Activated CD8-positive, alpha-beta memory T cell treated with anti-CD3 and anti-CD28 coated beads, Interleukin-2, amount 10 ng/mL, durations not matched to agents 7 days and 5 days (primary cell): ENCODE results near the gene CSNK1D. TPM values are rescaled to one million over a fixed set of nuclear protein-coding genes. Genes with fewer than 3 reads are reported as not detected.

Source experiments
- ATAC-seq: fragments of 150-1000 bp; cut with Tn5 transposase; one replicate; pipeline ENCODE4 v1.10.0; 2021; ENCODE audit warnings: moderate library complexity
- CTCF ChIA-PET: fragments of 350-600 bp; sonication (Branson Sonifier 250); formaldehyde crosslinking; loops from one replicate; lab custom pipeline; 2021; ENCODE audit warnings: antibody characterized with exemption; lab: Charles Lee
- DNase-seq: peaks from one replicate; pipeline ENCODE4 v3.0.0-alpha.2; 2020
- H3K27ac Mint-ChIP-seq: one replicate; pipeline ENCODE4 v1.8.0; 2021; ENCODE audit warnings: mild to moderate bottlenecking, mixed read lengths
- H3K27me3 Mint-ChIP-seq: one replicate; pipeline ENCODE4 v1.8.0; 2021; ENCODE audit warnings: mixed read lengths
- H3K36me3 Mint-ChIP-seq: one replicate; pipeline ENCODE4 v1.8.0; 2021; ENCODE audit warnings: mild to moderate bottlenecking, mixed read lengths
- H3K4me1 Mint-ChIP-seq: one replicate; pipeline ENCODE4 v1.8.0; 2021; ENCODE audit warnings: mixed read lengths
- H3K4me3 Mint-ChIP-seq: one replicate; pipeline ENCODE4 v1.8.0; 2021; ENCODE audit warnings: mild to moderate bottlenecking, moderate library complexity, mixed read lengths
- H3K9me3 Mint-ChIP-seq: one replicate; pipeline ENCODE4 v1.8.0; 2022; ENCODE audit warnings: low read depth, mixed read lengths
- total RNA-seq, 2 experiments: library from RNA; stranded (reverse); gene quantifications; one replicate each; pipeline ENCODE4 v1.2.3, GENCODE V29; 2021

The CSNK1D gene
- total RNA-seq, 2 experiments from 2014 or later, result 120 to 139 TPM

GRCh38 chr17:82282239-82283207, 9.0 kb upstream of the CSNK1D start:
- H3K27ac Mint-ChIP-seq, result no peak overlapping the region
- no peak overlapping the region for H3K4me3 Mint-ChIP-seq
- ATAC-seq (no peak), DNase-seq (no peak)
- peaks cover 35% of the 10 kb centered on the region for H3K4me1 Mint-ChIP-seq
- no peaks in the 10 kb centered on the region for H3K27me3 Mint-ChIP-seq
- CTCF ChIA-PET, result interaction anchor here (1.0 to 2.0 kb wide), 7 partner anchors 7 to 48 kb away, joined by 3 to 7 read pairs (median 4); no protein-coding TSS in a partner anchor
- H3K9me3 Mint-ChIP-seq, result no peaks in the 10 kb centered on the region
- no peaks in the 10 kb centered on the region for H3K36me3 Mint-ChIP-seq

DNA sequence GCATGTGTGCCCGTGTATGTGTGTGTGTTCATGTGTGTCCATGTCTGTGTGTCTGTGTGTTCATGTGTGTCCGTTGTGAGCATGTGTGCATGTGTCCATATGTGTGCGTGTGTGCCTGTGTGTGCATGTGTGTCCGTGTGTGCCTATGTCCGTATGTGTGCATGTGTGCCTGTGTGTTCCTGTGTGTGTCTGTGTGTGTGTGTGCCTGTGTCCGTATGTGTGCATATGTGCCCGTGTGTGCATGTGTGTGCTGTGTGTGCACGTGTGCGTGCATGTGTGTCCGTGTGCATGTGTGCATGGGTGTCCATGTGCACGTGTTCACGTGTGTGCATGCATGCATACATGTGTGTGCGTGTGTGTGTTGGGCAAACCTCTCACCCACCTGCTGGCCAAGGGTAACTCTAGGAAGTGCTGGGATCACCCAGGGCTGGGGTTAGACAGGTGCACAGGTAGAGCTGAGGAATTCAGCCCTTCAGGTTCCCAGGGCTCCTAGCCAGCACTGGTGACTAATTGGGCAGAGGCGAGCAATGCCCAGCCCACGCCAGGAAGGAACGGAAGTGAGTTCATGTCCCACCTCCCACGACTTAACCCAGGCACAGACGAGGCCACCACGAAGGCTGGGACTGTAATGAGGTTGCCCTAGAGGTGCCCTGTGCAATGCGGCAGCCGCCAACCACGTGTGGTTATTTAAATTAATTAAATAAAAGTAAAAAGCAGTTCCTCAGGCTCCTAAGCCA, 8.2 kb upstream of the CSNK1D start:
- H3K27me3 Mint-ChIP-seq, result no peaks in the 10 kb centered on the region
- CTCF ChIA-PET, result interaction anchor here (0.6 to 2.1 kb wide), 7 partner anchors 16 to 123 kb away, joined by 3 to 7 read pairs (median 4); partner anchors contain the start of gene CD7
- H3K36me3 Mint-ChIP-seq, result no peaks in the 10 kb centered on the region
- H3K9me3 Mint-ChIP-seq, result no peaks in the 10 kb centered on the region
- peaks cover 35% of the 10 kb centered on the region for H3K4me1 Mint-ChIP-seq
- ATAC-seq (peak; percentile 61), DNase-seq (peak; percentile 65)
- no peak overlapping the region for H3K27ac Mint-ChIP-seq
- no peak overlapping the region for H3K4me3 Mint-ChIP-seq

GRCh38 chr17:82281076-82281475, 7.6 kb upstream of the CSNK1D start:
- H3K27ac Mint-ChIP-seq, result peak overlapping the region; percentile 6
- H3K9me3 Mint-ChIP-seq, result no peaks in the 10 kb centered on the region
- no peak overlapping the region for H3K4me3 Mint-ChIP-seq
- peak; percentile 63 for DNase-seq
- peak; percentile 48 for ATAC-seq
- peaks cover 35% of the 10 kb centered on the region for H3K4me1 Mint-ChIP-seq
- no peaks in the 10 kb centered on the region for H3K36me3 Mint-ChIP-seq
- CTCF ChIA-PET, result interaction anchor here (0.6 to 2.1 kb wide), 7 partner anchors 19 to 123 kb away, joined by 3 to 7 read pairs (median 4); partner anchors contain the start of gene CD7
- no peaks in the 10 kb centered on the region for H3K27me3 Mint-ChIP-seq

- H3K4me1 Mint-ChIP-seq, result peaks cover 35% of the 10 kb centered on the region
- H3K27ac Mint-ChIP-seq, result peak overlapping the region; percentile 6
- ATAC-seq (no peak), DNase-seq (no peak)
- no peaks in the 10 kb centered on the region for H3K9me3 Mint-ChIP-seq
- no peak overlapping the region for H3K4me3 Mint-ChIP-seq
- H3K27me3 Mint-ChIP-seq, result no peaks in the 10 kb centered on the region
- CTCF ChIA-PET, result interaction anchor here (0.6 to 2.1 kb wide), 6 partner anchors 19 to 136 kb away, joined by 3 to 7 read pairs (median 4); partner anchors contain the start of gene CD7
- no peaks in the 10 kb centered on the region for H3K36me3 Mint-ChIP-seq
Observed at GRCh38 chr17:82280537-82280936, 7.0 kb upstream of the CSNK1D start.

DNA sequence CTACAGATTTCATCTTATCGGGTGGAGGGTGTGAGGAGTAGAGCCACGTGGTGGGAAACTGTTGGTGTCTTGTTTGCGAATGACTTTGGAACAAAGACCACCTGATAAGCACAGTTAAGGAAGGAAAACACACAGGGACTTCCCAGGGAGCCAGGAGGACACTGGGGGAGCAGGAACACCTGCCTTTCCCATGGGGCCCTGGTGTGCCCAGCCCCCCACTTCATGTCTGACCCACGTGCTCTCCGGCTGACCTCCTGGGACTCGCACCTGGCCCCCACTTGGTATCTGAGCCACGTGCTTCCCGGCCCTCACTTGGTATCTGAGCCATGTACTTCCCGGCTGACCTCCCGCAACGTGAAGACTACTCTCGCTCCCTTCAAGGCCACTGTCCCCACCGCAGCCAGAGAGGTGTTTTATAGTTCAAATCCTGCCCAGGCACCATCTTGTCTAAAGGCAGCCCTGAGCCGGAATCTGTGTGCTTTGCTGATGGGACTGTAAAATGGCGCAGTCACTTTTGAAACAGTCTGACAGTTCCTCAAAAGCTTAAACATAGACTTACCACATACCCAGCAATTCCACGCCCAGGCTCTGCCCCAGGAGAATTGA, 5.4 kb upstream of the CSNK1D start:
- no peaks in the 10 kb centered on the region for H3K36me3 Mint-ChIP-seq
- peaks cover 35% of the 10 kb centered on the region for H3K4me1 Mint-ChIP-seq
- CTCF ChIA-PET, result no interaction called here
- no peak overlapping the region for H3K27ac Mint-ChIP-seq
- H3K27me3 Mint-ChIP-seq, result no peaks in the 10 kb centered on the region
- H3K4me3 Mint-ChIP-seq, result no peak overlapping the region
- ATAC-seq (no peak), DNase-seq (no peak)
- no peaks in the 10 kb centered on the region for H3K9me3 Mint-ChIP-seq

- Mint-ChIP-seq H3K4me3 (no peak overlapping the region), H3K36me3 (no peaks in the 10 kb centered on the region), H3K27me3 (no peaks in the 10 kb centered on the region), H3K9me3 (no peaks in the 10 kb centered on the region), H3K4me1 (peaks cover 29% of the 10 kb centered on the region), H3K27ac (no peak overlapping the region)
- ATAC-seq (no peak), DNase-seq (no peak)
- CTCF ChIA-PET, result no interaction called here
Observed at GRCh38 chr17:82278308-82278707, 4.8 kb upstream of the CSNK1D start.

- ATAC-seq, result no peak
- Mint-ChIP-seq H3K4me3 (no peak overlapping the region), H3K27me3 (no peaks in the 10 kb centered on the region), H3K4me1 (peaks cover 24% of the 10 kb centered on the region), H3K27ac (no peak overlapping the region), H3K9me3 (no peaks in the 10 kb centered on the region), H3K36me3 (no peaks in the 10 kb centered on the region)
- DNase-seq, result no peak
- CTCF ChIA-PET, result no interaction called here
Observed at GRCh38 chr17:82277851-82278250, 4.4 kb upstream of the CSNK1D start.

GRCh38 chr17:82276938-82277337, 3.4 kb upstream of the CSNK1D start:
- no peak for ATAC-seq
- Mint-ChIP-seq H3K9me3 (no peaks in the 10 kb centered on the region), H3K36me3 (peaks cover 6% of the 10 kb centered on the region), H3K27ac (no peak overlapping the region), H3K4me1 (peaks cover 22% of the 10 kb centered on the region), H3K27me3 (no peaks in the 10 kb centered on the region), H3K4me3 (no peak overlapping the region)
- CTCF ChIA-PET, result no interaction called here
- DNase-seq, result no peak

DNA sequence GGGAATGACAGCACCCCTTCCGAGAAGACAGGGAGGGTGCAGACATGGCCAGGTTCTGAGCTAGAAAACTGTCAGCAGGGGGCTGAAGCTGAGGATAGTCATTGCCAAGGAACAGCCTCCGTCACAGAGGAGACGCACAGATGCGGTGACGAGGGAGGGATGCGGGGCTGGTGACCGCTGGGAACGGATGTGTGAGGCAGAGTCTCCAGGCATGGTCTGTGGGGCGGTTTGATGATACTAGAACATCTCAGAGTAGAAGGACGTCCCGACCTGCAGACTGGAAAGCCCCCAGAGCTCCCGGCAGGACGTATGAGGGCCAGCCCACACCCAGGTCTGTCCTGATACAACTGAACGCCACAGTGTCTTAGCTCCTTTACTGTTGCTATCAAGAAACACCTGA, 1.8 kb upstream of the CSNK1D start:
- Mint-ChIP-seq H3K9me3 (no peaks in the 10 kb centered on the region), H3K27ac (no peak overlapping the region), H3K27me3 (no peaks in the 10 kb centered on the region), H3K4me1 (peaks cover 21% of the 10 kb centered on the region), H3K36me3 (peaks cover 17% of the 10 kb centered on the region), H3K4me3 (no peak overlapping the region)
- no peak for ATAC-seq
- CTCF ChIA-PET, result interaction anchor here (0.7 to 1.7 kb wide), 3 partner anchors 8 to 63 kb away, joined by 3 to 5 read pairs (median 4); no protein-coding TSS in a partner anchor
- DNase-seq, result no peak

DNA sequence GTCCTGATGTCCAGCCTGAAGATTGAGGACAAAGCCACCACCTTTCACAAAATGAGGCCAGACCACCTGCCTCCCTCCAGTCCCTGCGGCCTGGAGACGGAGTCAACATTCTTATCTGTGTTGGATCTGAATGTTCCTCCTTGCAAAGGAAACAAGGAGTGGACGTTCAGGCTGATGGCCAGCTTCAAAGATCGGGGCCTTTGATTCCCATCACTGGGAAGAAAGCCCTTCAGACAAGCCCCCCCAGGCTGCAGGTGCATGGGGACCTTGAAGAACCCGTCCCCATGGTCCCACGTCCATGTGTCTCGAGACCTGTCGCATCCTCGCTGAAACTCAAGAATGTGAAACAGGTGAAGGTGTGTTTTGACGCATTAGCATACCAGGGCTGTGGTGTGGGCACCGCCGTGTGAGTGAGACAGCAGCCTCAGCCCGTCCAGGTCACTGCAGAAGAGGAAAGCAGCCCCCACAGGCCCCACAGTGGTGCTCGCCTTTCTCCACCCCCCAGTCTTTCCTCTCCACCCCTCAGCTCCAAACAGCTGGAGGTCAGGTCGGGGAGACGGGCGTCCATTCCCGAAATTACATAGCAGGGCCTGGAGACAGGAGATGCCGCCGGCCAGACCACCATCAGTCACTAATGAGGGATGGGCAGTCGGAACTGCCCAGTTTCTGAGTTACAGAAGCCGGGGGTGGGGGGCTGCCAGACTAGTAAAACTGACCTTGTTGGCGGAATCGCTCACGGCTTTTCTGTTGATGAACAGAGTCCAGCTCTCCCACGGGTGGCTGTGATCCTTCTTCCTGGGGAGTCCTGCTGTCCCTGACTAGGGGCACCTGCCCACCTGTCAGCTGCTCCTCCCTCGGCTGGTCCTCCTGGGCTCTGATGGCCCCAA, 877 bp upstream of the CSNK1D start:
- ATAC-seq, result no peak
- Mint-ChIP-seq H3K36me3 (peaks cover 21% of the 10 kb centered on the region), H3K27me3 (no peaks in the 10 kb centered on the region), H3K27ac (peak overlapping the region; percentile 33), H3K4me3 (peak overlapping the region; percentile 78), H3K4me1 (peaks cover 31% of the 10 kb centered on the region), H3K9me3 (no peaks in the 10 kb centered on the region)
- CTCF ChIA-PET, result interaction anchor here (0.8 to 2.1 kb wide), 6 partner anchors 18 to 143 kb away, joined by 3 to 7 read pairs (median 4); no protein-coding TSS in a partner anchor
- DNase-seq, result no peak

GRCh38 chr17:82272495-82273326, 789 bp downstream of the CSNK1D start:
- H3K36me3 Mint-ChIP-seq, result peaks cover 28% of the 10 kb centered on the region
- CTCF ChIA-PET, result interaction anchor here (0.9 to 2.1 kb wide), 4 partner anchors 25 to 49 kb away, joined by 3 to 7 read pairs (median 4); no protein-coding TSS in a partner anchor
- ATAC-seq, result peak; percentile 17

More at GRCh38 chr17:82272495-82273326, 789 bp downstream of the CSNK1D start:
- Mint-ChIP-seq H3K9me3 (no peaks in the 10 kb centered on the region), H3K4me1 (peaks cover 46% of the 10 kb centered on the region), H3K4me3 (peak overlapping the region; percentile 78), H3K27me3 (no peaks in the 10 kb centered on the region), H3K27ac (peak overlapping the region; percentile 97)
- peak; percentile 52 for DNase-seq
